Stomach (tissue), 4 donors: ENCODE measurements around the gene NLRP6.

Experiments
- CTCF ChIP-seq, 7 experiments: fragments of 450-650 bp in 4 of 7; fragments of 200-600 bp in 3 of 7; sonication (generic) in 3 of 7; IDR thresholded peaks; one replicate each; pipeline ENCODE4 v1.5.1; 2016 to 2019; ENCODE audit warnings: antibody characterized with exemption in 7 of 7, control low read depth in 2 of 7, mild to moderate bottlenecking in 1 of 7
- EP300 ChIP-seq: sonication (generic); formaldehyde crosslinking; IDR thresholded peaks from one replicate; pipeline ENCODE4 v1.6.1; 2017; ENCODE audit warnings: antibody characterized with exemption
- POLR2A ChIP-seq, 4 donors: fragments of 450-650 bp; IDR thresholded peaks; one replicate each; pipeline ENCODE4 v1.6.1; 2016; ENCODE audit warnings: antibody characterized with exemption in 4 of 4, control low read depth in 2 of 4, mild to moderate bottlenecking in 1 of 4, moderate library complexity in 1 of 4
- POLR2AphosphoS5 ChIP-seq, 3 donors: sonication (generic); formaldehyde crosslinking; IDR thresholded peaks; one replicate each; pipeline ENCODE4 v1.6.1; 2016; ENCODE audit warnings: antibody characterized with exemption in 3 of 3

DNA sequence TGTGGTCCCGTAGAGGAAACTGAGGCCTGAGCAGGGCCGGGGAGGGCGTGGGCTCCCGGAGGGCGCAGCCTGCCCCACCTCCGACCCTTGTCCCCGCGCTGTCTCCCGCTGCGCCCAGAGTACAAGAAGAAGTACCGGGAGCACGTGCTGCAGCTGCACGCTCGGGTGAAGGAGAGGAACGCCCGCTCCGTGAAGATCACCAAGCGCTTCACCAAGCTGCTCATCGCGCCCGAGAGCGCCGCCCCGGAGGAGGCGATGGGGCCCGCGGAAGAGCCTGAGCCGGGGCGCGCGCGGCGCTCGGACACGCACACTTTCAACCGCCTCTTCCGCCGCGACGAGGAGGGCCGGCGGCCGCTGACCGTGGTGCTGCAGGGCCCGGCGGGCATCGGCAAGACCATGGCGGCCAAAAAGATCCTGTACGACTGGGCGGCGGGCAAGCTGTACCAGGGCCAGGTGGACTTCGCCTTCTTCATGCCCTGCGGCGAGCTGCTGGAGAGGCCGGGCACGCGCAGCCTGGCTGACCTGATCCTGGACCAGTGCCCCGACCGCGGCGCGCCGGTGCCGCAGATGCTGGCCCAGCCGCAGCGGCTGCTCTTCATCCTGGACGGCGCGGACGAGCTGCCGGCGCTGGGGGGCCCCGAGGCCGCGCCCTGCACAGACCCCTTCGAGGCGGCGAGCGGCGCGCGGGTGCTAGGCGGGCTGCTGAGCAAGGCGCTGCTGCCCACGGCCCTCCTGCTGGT, 1.9 kb downstream of the NLRP6 start:
- TF ChIP-seq POLR2AphosphoS5 (IDR thresholded peaks at IDR 0.05) (no peak), CTCF (IDR thresholded peaks at IDR 0.05) (no peak), POLR2A (IDR thresholded peaks at IDR 0.05) (no peak), EP300 (no peak)
